K562 (cell line): ENCODE results near the gene FBXO10. TPM values are rescaled to one million over a fixed set of nuclear protein-coding genes. Genes with fewer than 3 reads are reported as not detected.

ENCODE experiments used
- GABPA ChIP-seq: fragments of 200-800 bp; sonication (Bioruptor generic); conservative IDR thresholded peaks from 2 replicates; pipeline ENCODE4 v1.6.1; 2016; ENCODE audit warnings: low read depth, missing genetic modification characterization, missing compliant biosample characterization
- KHSRP ChIP-seq: fragments of 450-650 bp; IDR thresholded peaks from 2 replicates; pipeline ENCODE4 v1.6.1; 2017
- LEF1 ChIP-seq: fragments of 450-650 bp; IDR thresholded peaks from 2 replicates; pipeline ENCODE4 v1.6.1; 2016; ENCODE audit warnings: mild to moderate bottlenecking
- NCOA1 ChIP-seq: fragments of 450-650 bp; IDR thresholded peaks from 2 replicates; pipeline ENCODE4 v1.6.1; 2016; ENCODE audit warnings: low read depth
- NR4A1 ChIP-seq, 2 experiments: fragments of 250-450 bp in 1 of 2; fragments of 450-650 bp in 1 of 2; sonication (Bioruptor Pico) in 1 of 2; IDR thresholded peaks; 2 replicates each; pipeline versions ENCODE4 v1.4.0 to v1.6.1; 2016 to 2020; ENCODE audit warnings: mild to moderate bottlenecking in 2 of 2, missing compliant biosample characterization in 1 of 2, missing genetic modification characterization in 1 of 2, moderate library complexity in 1 of 2
- POLR2G ChIP-seq: fragments of 200-400 bp; formaldehyde crosslinking; IDR thresholded peaks from 2 replicates; pipeline ENCODE4 v1.6.1; 2017; ENCODE audit warnings: low read depth, mild to moderate bottlenecking, antibody characterized with exemption, low read length, moderate library complexity
- RBBP5 ChIP-seq: fragments of 200-600 bp; sonication (generic); IDR thresholded peaks from 2 replicates; pipeline ENCODE4 v1.6.1; 2012; ENCODE audit warnings: borderline replicate concordance, mild to moderate bottlenecking, low read length, control low read depth, inconsistent platforms; ENCODE audit not compliant: insufficient read depth, poor library complexity, severe bottlenecking
- RBM22 ChIP-seq: fragments of 200-400 bp; formaldehyde crosslinking; IDR thresholded peaks from 2 replicates; pipeline ENCODE4 v1.6.1; 2018; ENCODE audit warnings: low read length, low read depth; ENCODE audit not compliant: poor library complexity, severe bottlenecking
- XRCC5 ChIP-seq: fragments of 200-400 bp; formaldehyde crosslinking; IDR thresholded peaks from 2 replicates; pipeline ENCODE4 v1.6.1; 2017; ENCODE audit warnings: low read depth, mild to moderate bottlenecking, low read length
- polyA plus RNA-seq, 8 experiments: library from polyadenylated mRNA; depleted of rRNA in 4 of 8; stranded (reverse) in 5 of 8; unstranded in 3 of 8; fragments of >200 nt; fragmentation: Nextera tagmentation in 2 of 8; fragmentation: Illumina TruSeq in 1 of 8; extraction: Ambion mirVana in 2 of 8; extraction: Trizol in 1 of 8; gene quantifications; 2 replicates each; pipeline versions ENCODE4 v1.2.1 to v1.2.3, GENCODE V29; 2011 to 2014; ENCODE audit warnings: inconsistent platforms in 1 of 8, missing spikeins in 1 of 8
- total RNA-seq, 7 experiments: library from RNA; depleted of rRNA in 6 of 7; stranded (reverse); fragments of >200 nt in 6 of 7; fragmentation: Illumina TruSeq in 2 of 7; extraction: Trizol in 2 of 7; gene quantifications; 2 replicates each; pipeline versions ENCODE4 v1.2.1 to v1.2.3, GENCODE V29; 2011 to 2021; ENCODE audit warnings: low replicate concordance in 1 of 7
- TF ChIP-seq, protein P1 (sequence below): sonication (generic); formaldehyde crosslinking; IDR thresholded peaks from 2 replicates; pipeline ENCODE4 v1.8.0; 2023; ENCODE audit warnings: missing genetic modification reagents, mild to moderate bottlenecking, borderline replicate concordance
- TF ChIP-seq, protein P2 (sequence below), 2 experiments: fragments of 150-350 bp in 1 of 2; IDR thresholded peaks; 2 replicates each; pipeline ENCODE4 v1.6.1; 2012 to 2016; ENCODE audit warnings: low read depth in 2 of 2, low read length in 2 of 2, mild to moderate bottlenecking in 1 of 2, moderate library complexity in 1 of 2
- TF ChIP-seq, protein P3 (sequence below): sonication (generic); formaldehyde crosslinking; IDR thresholded peaks from 2 replicates; pipeline ENCODE4 v1.8.0; 2022; ENCODE audit warnings: missing genetic modification reagents, mild to moderate bottlenecking, moderate library complexity, borderline replicate concordance
- TF ChIP-seq, protein P4 (sequence below): fragments of 250-450 bp; sonication (Bioruptor Pico); IDR thresholded peaks from 2 replicates; pipeline ENCODE4 v1.4.0; 2020; ENCODE audit warnings: mild to moderate bottlenecking

The FBXO10 gene
- total and polyA plus RNA-seq, 9 of the 15 experiments (the other 6 are each of a cell fraction or from before 2014, with no cell fraction given) = 0.84 to 9.9 (median 6.0) TPM

DNA sequence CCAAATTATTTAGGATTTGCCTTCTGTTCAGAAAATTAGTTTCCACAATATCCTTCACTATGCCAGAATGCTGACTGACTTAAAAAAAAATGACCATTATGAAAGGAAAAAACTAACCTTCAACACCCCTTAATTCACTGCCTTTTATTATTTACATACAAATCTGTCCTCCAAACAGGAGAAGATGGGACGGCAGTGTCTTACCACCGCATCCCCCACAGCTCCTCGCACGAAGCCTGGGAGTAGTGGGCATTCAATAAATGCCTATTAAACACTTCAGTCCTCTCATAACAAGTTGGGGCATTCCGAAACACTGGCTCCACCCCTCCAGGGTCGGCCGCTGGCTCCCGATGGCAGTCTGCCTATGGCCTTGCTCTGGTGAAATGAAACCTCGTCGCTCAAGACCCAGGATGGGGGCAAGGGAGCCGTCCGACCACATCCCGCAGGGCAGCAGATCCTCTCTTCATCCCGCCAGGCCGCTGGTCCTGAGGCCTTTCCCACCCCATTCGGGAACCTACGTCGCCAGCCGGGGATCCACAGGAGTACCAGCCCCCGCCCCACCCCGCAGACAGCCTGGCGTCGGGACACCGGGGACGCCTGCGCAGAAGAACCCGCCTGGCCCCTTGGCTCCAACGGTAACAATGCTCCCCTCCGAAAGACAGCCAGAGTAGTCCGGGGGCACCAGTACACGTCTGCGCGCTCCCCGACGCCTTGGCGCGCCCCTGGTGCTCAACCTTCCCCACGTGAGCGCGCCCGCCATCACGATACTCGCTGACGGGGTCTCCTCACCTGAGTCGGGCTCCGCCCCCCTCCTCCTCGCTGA lies 111.5 kb downstream of the FBXO10 start (continued):
- TF ChIP-seq NR4A1 (CRISPR knock-in tag; IDR thresholded peaks at IDR 0.05) (no peak), NR4A1 (tag; IDR thresholded peaks at IDR 0.05) (no peak), LEF1 (no peak; the same call in 1 of the 2 replicates), XRCC5 (no peak), NCOA1 (0 out of 2 replicates have a peak, but pooled peaks have one; percentile 16), POLR2G (peak; percentile 87), RBBP5 (peak; percentile 95), GABPA (tag) (no peak), KHSRP (0 out of 2 replicates have a peak, but pooled peaks have one; percentile 2), RBM22 (no peak)
- TF ChIP-seq, protein P1, sequence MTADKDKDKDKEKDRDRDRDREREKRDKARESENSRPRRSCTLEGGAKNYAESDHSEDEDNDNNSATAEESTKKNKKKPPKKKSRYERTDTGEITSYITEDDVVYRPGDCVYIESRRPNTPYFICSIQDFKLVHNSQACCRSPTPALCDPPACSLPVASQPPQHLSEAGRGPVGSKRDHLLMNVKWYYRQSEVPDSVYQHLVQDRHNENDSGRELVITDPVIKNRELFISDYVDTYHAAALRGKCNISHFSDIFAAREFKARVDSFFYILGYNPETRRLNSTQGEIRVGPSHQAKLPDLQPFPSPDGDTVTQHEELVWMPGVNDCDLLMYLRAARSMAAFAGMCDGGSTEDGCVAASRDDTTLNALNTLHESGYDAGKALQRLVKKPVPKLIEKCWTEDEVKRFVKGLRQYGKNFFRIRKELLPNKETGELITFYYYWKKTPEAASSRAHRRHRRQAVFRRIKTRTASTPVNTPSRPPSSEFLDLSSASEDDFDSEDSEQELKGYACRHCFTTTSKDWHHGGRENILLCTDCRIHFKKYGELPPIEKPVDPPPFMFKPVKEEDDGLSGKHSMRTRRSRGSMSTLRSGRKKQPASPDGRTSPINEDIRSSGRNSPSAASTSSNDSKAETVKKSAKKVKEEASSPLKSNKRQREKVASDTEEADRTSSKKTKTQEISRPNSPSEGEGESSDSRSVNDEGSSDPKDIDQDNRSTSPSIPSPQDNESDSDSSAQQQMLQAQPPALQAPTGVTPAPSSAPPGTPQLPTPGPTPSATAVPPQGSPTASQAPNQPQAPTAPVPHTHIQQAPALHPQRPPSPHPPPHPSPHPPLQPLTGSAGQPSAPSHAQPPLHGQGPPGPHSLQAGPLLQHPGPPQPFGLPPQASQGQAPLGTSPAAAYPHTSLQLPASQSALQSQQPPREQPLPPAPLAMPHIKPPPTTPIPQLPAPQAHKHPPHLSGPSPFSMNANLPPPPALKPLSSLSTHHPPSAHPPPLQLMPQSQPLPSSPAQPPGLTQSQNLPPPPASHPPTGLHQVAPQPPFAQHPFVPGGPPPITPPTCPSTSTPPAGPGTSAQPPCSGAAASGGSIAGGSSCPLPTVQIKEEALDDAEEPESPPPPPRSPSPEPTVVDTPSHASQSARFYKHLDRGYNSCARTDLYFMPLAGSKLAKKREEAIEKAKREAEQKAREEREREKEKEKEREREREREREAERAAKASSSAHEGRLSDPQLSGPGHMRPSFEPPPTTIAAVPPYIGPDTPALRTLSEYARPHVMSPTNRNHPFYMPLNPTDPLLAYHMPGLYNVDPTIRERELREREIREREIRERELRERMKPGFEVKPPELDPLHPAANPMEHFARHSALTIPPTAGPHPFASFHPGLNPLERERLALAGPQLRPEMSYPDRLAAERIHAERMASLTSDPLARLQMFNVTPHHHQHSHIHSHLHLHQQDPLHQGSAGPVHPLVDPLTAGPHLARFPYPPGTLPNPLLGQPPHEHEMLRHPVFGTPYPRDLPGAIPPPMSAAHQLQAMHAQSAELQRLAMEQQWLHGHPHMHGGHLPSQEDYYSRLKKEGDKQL = no peak
- TF ChIP-seq, protein P2, sequence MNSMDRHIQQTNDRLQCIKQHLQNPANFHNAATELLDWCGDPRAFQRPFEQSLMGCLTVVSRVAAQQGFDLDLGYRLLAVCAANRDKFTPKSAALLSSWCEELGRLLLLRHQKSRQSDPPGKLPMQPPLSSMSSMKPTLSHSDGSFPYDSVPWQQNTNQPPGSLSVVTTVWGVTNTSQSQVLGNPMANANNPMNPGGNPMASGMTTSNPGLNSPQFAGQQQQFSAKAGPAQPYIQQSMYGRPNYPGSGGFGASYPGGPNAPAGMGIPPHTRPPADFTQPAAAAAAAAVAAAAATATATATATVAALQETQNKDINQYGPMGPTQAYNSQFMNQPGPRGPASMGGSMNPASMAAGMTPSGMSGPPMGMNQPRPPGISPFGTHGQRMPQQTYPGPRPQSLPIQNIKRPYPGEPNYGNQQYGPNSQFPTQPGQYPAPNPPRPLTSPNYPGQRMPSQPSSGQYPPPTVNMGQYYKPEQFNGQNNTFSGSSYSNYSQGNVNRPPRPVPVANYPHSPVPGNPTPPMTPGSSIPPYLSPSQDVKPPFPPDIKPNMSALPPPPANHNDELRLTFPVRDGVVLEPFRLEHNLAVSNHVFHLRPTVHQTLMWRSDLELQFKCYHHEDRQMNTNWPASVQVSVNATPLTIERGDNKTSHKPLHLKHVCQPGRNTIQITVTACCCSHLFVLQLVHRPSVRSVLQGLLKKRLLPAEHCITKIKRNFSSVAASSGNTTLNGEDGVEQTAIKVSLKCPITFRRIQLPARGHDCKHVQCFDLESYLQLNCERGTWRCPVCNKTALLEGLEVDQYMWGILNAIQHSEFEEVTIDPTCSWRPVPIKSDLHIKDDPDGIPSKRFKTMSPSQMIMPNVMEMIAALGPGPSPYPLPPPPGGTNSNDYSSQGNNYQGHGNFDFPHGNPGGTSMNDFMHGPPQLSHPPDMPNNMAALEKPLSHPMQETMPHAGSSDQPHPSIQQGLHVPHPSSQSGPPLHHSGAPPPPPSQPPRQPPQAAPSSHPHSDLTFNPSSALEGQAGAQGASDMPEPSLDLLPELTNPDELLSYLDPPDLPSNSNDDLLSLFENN (IDR thresholded peaks at IDR 0.05; ENCODE audit: low read depth in 2 of 2, low read length in 2 of 2) = no peak
- TF ChIP-seq, protein P3, sequence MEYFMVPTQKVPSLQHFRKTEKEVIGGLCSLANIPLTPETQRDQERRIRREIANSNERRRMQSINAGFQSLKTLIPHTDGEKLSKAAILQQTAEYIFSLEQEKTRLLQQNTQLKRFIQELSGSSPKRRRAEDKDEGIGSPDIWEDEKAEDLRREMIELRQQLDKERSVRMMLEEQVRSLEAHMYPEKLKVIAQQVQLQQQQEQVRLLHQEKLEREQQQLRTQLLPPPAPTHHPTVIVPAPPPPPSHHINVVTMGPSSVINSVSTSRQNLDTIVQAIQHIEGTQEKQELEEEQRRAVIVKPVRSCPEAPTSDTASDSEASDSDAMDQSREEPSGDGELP (CRISPR knock-in tag) = peak; percentile 65
- TF ChIP-seq, protein P4, sequence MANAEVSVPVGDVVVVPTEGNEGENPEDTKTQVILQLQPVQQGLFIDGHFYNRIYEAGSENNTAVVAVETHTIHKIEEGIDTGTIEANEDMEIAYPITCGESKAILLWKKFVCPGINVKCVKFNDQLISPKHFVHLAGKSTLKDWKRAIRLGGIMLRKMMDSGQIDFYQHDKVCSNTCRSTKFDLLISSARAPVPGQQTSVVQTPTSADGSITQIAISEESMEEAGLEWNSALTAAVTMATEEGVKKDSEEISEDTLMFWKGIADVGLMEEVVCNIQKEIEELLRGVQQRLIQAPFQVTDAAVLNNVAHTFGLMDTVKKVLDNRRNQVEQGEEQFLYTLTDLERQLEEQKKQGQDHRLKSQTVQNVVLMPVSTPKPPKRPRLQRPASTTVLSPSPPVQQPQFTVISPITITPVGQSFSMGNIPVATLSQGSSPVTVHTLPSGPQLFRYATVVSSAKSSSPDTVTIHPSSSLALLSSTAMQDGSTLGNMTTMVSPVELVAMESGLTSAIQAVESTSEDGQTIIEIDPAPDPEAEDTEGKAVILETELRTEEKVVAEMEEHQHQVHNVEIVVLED (CRISPR knock-in tag) = no peak
